HG02763 (cell line): ENCODE data around the gene COMMD2.

Source experiments
- ATAC-seq: cut with Tn5 transposase; IDR thresholded peaks from one replicate; pipeline ENCODE4 v1.9.1; 2021; ENCODE audit warnings: mild to moderate bottlenecking, moderate library complexity; ENCODE audit not compliant: unreplicated experiment

The COMMD2 gene

GRCh38 chr3:149764302-149764701 is 12.0 kb upstream of the COMMD2 start:
- ATAC-seq, result no peak

- no peak for ATAC-seq
Measured at GRCh38 chr3:149763565-149764195, 11.4 kb upstream of the COMMD2 start.

GRCh38 chr3:149753717-149754116 is 1.4 kb upstream of the COMMD2 start:
- no peak for ATAC-seq

- ATAC-seq, result no peak
Measured at GRCh38 chr3:149752788-149753136, 473 bp upstream of the COMMD2 start.

GRCh38 chr3:149751551-149751950 is 738 bp downstream of the COMMD2 start:
- ATAC-seq, result no peak

- no peak for ATAC-seq
Measured at GRCh38 chr3:149744606-149745005, 7.7 kb downstream of the COMMD2 start.

GRCh38 chr3:149744151-149744550 is 8.1 kb downstream of the COMMD2 start:
- no peak for ATAC-seq

- no peak for ATAC-seq
Measured at GRCh38 chr3:149739396-149739795, 12.9 kb downstream of the COMMD2 start.

- no peak for ATAC-seq
Measured at GRCh38 chr3:149738876-149739275, 13.4 kb downstream of the COMMD2 start.

- no peak for ATAC-seq
Measured at GRCh38 chr3:149736953-149737205, 15.4 kb downstream of the COMMD2 start.

GRCh38 chr3:149736175-149736952 is 15.9 kb downstream of the COMMD2 start:
- no peak for ATAC-seq

GRCh38 chr3:149732234-149732633 is 20.1 kb downstream of the COMMD2 start:
- ATAC-seq, result no peak

GRCh38 chr3:149727656-149728055 is 24.6 kb downstream of the COMMD2 start:
- no peak for ATAC-seq

GRCh38 chr3:149726716-149727407 is 25.4 kb downstream of the COMMD2 start:
- no peak for ATAC-seq

GRCh38 chr3:149723781-149724180 is 28.5 kb downstream of the COMMD2 start:
- ATAC-seq, result no peak

- ATAC-seq, result no peak
Measured at GRCh38 chr3:149720918-149721317, 31.4 kb downstream of the COMMD2 start.

- no peak for ATAC-seq
Measured at GRCh38 chr3:149717391-149718056, 34.8 kb downstream of the COMMD2 start.

- no peak for ATAC-seq
Measured at GRCh38 chr3:149716984-149717383, 35.3 kb downstream of the COMMD2 start.

GRCh38 chr3:149715247-149715646 is 37.0 kb downstream of the COMMD2 start:
- ATAC-seq, result no peak

- ATAC-seq, result no peak
Measured at GRCh38 chr3:149713730-149714654, 38.3 kb downstream of the COMMD2 start.

GRCh38 chr3:149706905-149707304 is 45.4 kb downstream of the COMMD2 start:
- no peak for ATAC-seq
